HL-60 (cell line): ENCODE measurements around the gene CARM1.

Experiments
- DNase-seq, 2 experiments: peaks; one replicate each; pipeline ENCODE4 v3.0.0-alpha.2; 2010 to 2020; ENCODE audit warnings: low read depth in 1 of 2, low spot score in 1 of 2
- H3K27ac ChIP-seq: fragments of 250-450 bp; sonication (Bioruptor Pico); replicated peaks from 2 replicates; pipeline ENCODE4 v1.5.1; 2020; ENCODE audit warnings: mild to moderate bottlenecking, moderate library complexity
- H3K27me3 ChIP-seq: fragments of 250-450 bp; sonication (Bioruptor Pico); 2 replicates; pipeline ENCODE4 v1.5.1; 2021; ENCODE audit warnings: mild to moderate bottlenecking, moderate library complexity; ENCODE audit not compliant: insufficient read depth, poor library complexity, severe bottlenecking
- H3K4me3 ChIP-seq: replicated peaks from 2 replicates; pipeline ENCODE4 v1.5.1; 2011; ENCODE audit warnings: mild to moderate bottlenecking, control low read depth, low read length; ENCODE audit not compliant: insufficient read depth
- CTCF ChIP-seq: IDR thresholded peaks from one replicate; pipeline ENCODE4 v1.5.1; 2011; ENCODE audit warnings: low read length, control low read depth, inconsistent platforms; ENCODE audit not compliant: insufficient read depth
- GABPA ChIP-seq: IDR thresholded peaks from 2 replicates; pipeline ENCODE4 v1.6.1; 2012; ENCODE audit warnings: low read depth
- POLR2AphosphoS5 ChIP-seq: IDR thresholded peaks from 2 replicates; pipeline ENCODE4 v1.6.1; 2012; ENCODE audit warnings: low read depth
- REST ChIP-seq: IDR thresholded peaks from 2 replicates; pipeline ENCODE4 v1.6.1; 2012; ENCODE audit warnings: low read depth; ENCODE audit not compliant: insufficient replicate concordance
- SPI1 ChIP-seq: IDR thresholded peaks from 2 replicates; pipeline ENCODE4 v1.6.1; 2012; ENCODE audit warnings: low read depth, mild to moderate bottlenecking, borderline replicate concordance

Gene CARM1

GRCh38 chr19:10920781-10921180, 49.4 kb downstream of the CARM1 start:
- no peak for DNase-seq
- Histone ChIP-seq H3K27ac (no peak overlapping the region), H3K4me3 (no peak overlapping the region), H3K27me3 (no peaks in the 10 kb centered on the region)
- TF ChIP-seq SPI1 (no peak), POLR2AphosphoS5 (0 out of 2 replicates have a peak, but pooled peaks have one; percentile 11), CTCF (no peak)

GRCh38 chr19:10921199-10921909, 50.0 kb downstream of the CARM1 start:
- no peak for TF ChIP-seq GABPA
- 0 out of 2 replicates have a peak, but pooled peaks have one; percentile 3 for TF ChIP-seq POLR2AphosphoS5
- TF ChIP-seq CTCF, result no peak
- no peak for TF ChIP-seq REST
- H3K27ac ChIP-seq, result no peak overlapping the region
- H3K27me3 ChIP-seq, result no peaks in the 10 kb centered on the region
- no peak for DNase-seq
- H3K4me3 ChIP-seq, result no peak overlapping the region

- no peak overlapping the region for H3K4me3 ChIP-seq
- no peak overlapping the region for H3K27ac ChIP-seq
- no peaks in the 10 kb centered on the region for H3K27me3 ChIP-seq
- DNase-seq, result no peak
- TF ChIP-seq REST (no peak), POLR2AphosphoS5 (no peak; the same call in 1 of the 2 replicates), CTCF (no peak), SPI1 (no peak), GABPA (no peak)
These were observed 50.7 kb downstream of the CARM1 start for GRCh38 chr19:10921910-10922637.
